GM21786 (cell line): Measurements from ENCODE around the gene GPR87.
A peak's percentile ranks its signal among the peaks of the same experiment; 100 is the strongest.

Source experiments
- ATAC-seq: cut with Tn5 transposase; IDR thresholded peaks from one replicate; pipeline ENCODE4 v1.9.1; 2021; ENCODE audit not compliant: unreplicated experiment

GPR87 gene

GRCh38 chr3:151283907-151284461 is 32.6 kb downstream of the GPR87 start:
- ATAC-seq, result no peak

GRCh38 chr3:151283387-151283786 is 33.2 kb downstream of the GPR87 start:
- ATAC-seq, result no peak

- ATAC-seq, result no peak
These were observed 33.7 kb downstream of the GPR87 start for GRCh38 chr3:151282921-151283320.

- ATAC-seq, result no peak
These were observed 34.8 kb downstream of the GPR87 start for GRCh38 chr3:151281671-151282324.

GRCh38 chr3:151278230-151278629 is 38.4 kb downstream of the GPR87 start, which contains the start of gene P2RY14:
P2RY14 (minus strand) TSS chr3:151278542; CDS start chr3:151214316, 64,226 bp downstream.
- ATAC-seq, result no peak

GRCh38 chr3:151276687-151277042 is 40.0 kb downstream of the GPR87 start:
- ATAC-seq, result peak; percentile 55

- peak; percentile 20 for ATAC-seq
These were observed 40.5 kb downstream of the GPR87 start for GRCh38 chr3:151276038-151276686.

GRCh38 chr3:151275091-151275490 is 41.5 kb downstream of the GPR87 start:
- ATAC-seq, result no peak

GRCh38 chr3:151269631-151270030 is 47.0 kb downstream of the GPR87 start:
- ATAC-seq, result no peak

- peak; percentile 42 for ATAC-seq
These were observed 48.1 kb downstream of the GPR87 start for GRCh38 chr3:151268267-151269235.

- no peak for ATAC-seq
These were observed 49.6 kb downstream of the GPR87 start for GRCh38 chr3:151267066-151267465.

- ATAC-seq, result peak; percentile 98
These were observed 50.8 kb downstream of the GPR87 start for GRCh38 chr3:151265866-151266265.

- no peak for ATAC-seq
These were observed 51.5 kb downstream of the GPR87 start for GRCh38 chr3:151265166-151265565.

GRCh38 chr3:151264605-151265004 is 52.0 kb downstream of the GPR87 start:
- ATAC-seq, result no peak

- no peak for ATAC-seq
These were observed 53.6 kb downstream of the GPR87 start for GRCh38 chr3:151262871-151263525.

GRCh38 chr3:151259664-151260063 is 57.0 kb downstream of the GPR87 start:
- ATAC-seq, result no peak

GRCh38 chr3:151256749-151257148 is 59.9 kb downstream of the GPR87 start:
- ATAC-seq, result no peak

GRCh38 chr3:151248772-151249337 is 67.8 kb downstream of the GPR87 start:
- no peak for ATAC-seq
